Measurements from ENCODE around the gene SYNE3.

The SYNE3 gene

DNA sequence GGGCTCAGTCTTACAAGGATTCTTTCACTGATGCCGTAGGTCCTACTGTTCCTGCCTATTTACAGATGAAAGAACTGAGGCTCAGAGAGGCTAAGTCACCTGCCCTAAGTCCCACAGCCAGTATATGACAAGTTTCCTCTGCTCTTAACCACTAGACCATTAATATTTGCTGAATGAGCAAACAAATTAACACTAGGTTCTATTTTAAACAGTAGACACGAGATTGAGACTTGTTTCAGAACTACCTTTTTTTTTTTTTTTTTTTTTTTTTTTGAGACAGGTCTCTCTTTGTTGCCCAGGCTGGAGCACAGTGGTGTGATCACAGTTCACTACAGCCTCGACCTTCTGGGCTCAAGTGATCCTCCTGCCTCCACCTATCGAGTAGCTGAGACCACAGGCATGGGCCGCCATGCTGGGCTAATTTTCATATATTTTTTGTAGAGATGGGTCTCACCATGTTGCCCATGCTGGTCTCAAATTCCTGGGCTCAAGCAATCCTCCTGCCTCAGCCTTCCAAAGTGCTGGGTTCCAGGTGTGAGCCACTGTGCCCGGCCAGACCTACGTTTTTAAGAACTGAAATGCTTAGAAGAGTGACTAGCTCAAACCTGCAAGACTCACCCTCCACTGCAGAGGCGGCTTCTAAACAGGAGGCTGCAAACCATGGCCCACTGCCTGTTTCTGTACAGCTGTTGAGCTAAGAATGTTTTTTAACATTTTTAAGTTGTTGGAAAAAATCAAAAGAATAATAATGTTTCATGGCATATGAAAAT lies 12.9 kb downstream of the SYNE3 start:
- no peak for DNase-seq

DNA sequence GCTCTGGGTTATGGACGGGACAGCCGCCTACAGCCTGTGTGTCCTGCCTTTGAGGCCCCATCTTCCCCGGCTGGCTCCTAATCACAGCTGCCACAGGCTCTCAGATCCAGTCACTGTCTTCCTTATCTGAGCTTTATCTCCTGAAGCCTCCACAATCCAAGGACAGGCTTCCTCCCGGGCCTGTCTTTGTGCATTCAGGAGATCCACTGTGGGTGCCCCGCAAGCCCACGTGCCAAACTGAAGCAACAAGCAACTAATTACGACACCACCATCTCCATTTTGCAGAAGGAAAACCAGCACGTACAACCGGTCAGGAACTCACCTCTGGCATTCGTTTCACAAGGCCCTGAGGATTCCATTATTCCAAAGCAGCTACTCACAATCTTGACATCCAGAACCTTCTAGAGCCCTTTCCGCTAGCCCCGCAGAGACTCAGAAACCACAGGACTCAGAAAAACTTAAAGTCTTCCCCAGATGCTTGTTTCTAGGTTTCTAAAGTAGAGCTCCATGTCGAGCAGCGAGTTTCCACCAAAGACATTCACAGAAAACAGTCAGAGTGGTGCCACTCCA lies 14.0 kb downstream of the SYNE3 start:
- DNase-seq: no peak

DNA sequence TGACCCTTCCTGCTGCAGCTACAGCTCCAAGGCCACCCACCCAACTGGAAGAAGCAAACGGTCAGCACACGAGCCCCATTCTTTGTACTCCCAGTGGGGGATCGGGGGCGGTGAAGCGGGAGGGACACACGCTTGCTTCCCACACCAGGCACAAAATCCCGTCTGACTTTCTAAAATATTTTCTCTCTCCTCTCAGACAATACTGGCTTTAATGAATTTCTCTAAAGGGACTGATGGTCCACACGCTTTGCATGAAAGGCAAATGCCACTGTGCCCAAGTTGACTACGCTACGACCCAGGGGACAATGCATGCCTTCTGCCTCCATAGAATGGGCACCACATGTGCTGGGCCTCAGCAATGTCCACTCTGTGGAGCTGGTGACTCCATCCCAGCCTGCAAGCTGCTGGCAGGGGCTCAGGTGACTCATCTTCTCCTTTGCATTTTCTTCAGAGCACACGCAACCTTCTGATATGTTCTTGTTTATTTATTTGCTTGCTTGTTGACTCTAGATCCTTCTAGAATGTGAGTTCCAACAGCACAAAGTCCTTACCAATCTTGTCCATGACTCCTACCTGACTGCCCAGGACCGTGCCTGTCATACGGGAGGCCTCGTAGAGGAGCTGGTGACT lies 15.6 kb downstream of the SYNE3 start:
- DNase-seq: no peak

DNA sequence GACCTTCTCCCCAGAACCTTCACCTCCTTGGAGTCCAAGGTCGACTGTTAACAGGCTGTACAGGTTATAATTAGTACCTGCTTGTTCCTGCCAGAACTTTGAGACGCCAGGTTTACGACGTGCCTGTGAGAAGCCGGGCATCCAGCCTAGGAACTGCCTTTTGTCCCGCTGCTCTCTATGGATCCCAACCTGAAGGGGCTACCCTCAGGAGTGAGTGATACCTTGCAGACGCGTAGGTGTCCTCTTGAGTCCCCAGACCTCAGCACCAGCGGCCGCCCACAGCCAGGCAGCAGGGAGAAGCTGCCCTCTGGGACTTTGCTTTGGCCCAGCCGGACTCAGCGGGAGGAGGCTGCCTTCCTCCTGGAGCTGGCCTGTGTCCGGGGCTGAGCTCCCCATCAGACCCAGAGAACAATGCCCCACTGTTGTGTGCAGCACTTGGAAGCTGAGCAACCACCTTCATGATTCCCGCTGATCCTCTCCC lies 16.2 kb downstream of the SYNE3 start:
- no peak for DNase-seq

DNA sequence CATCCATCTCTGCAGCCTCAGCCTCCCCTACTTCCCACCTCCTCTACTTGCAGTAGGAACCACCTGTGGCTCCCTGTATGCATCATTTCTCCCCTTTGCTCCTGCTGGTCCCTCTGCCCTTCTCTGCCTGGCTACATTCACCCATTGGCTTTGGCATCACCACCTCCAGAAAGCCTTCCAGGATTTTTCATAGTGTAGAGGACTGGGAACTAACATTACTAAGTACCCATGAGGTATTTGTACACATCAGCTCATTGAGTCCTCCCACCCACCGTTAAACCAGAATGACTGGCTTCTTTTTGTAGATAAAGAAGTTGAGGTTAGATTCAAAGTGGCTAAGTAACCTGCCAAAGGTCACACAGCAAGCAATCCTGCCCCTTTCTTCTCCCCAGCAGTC lies 17.1 kb downstream of the SYNE3 start:
- no peak for DNase-seq

DNA sequence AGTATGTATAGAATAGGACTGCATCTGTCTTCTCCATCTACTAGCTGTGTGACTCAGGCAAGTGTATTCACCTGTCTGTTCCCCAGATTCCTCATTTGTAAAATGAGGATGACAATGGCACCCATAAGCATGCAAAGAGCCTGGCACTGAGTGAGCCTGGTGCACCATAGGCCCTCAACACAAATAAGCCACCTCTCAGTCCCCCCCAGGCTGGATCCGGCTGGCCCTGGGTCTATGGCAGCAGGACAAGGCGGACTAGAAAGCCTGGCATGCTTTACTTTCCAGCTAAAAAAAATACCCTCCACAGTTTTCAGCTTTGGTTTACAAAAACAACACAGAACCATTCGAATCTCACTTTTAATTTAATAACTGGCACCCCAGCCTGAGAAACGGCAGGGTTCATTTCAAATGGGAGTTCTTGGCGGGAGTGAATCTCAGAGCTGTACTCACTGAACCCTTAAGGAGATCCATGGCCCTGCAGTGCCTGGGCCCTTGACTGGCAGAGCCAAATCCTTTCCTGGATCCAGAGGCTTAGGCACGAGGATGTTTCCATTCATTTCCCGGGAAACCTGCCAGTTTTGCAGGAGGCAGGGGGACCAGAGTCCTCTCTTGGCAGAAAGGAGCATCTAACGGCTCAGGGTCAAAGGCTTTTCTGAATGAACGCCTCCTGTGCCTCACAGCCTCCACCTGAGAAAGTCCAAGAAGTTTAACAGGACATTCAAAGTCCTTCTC lies 17.7 kb downstream of the SYNE3 start:
- no peak for DNase-seq

DNA sequence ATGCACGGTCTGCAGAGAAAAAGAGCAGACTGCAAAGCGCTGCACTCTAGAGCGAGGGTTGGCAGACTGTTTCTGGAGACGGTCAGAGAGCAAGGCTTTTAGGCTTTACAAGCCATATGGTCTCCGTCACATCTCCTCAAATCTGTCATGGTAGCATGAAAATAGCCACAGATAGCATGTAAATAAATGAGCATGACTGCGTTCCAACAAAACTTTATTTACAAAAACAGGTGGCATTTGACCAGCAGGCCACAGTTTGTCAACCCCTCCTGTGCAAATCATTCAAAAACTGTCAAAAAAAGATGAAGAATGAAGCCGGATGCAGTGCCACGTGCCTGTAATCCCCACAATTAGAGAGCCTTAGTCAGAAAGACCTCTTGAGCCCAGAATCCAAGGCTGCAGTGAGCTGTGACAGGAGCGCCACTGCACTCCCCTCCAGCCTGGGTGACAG lies 18.9 kb downstream of the SYNE3 start:
- no peak for DNase-seq

DNA sequence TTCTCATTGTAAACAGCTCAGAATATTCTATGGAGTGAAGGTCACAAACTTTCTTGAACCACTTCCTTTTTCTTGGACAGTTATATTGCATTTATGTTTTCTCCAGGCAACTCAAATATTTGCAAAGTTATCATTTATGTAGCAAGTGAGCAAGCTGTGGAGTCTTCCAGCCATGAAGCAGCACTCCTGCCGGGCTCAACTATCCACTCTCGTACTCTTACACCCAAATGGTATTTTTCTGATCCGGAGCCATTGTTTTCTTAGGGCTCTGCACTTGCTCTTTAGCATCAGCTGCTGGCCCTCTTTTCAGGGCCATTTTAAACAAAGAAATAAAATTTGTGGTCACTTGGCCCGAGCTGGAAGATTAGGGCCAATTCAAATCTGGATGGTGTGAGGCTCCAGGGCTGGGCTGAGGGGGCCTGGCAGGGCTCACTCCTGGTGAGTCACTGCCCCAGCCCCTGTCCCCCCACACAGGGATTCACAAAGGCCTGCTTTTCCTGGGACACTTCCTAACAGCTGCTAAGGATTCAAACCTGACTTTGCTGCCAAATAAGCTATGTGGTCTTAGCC lies 19.7 kb downstream of the SYNE3 start:
- DNase-seq: no peak

DNA sequence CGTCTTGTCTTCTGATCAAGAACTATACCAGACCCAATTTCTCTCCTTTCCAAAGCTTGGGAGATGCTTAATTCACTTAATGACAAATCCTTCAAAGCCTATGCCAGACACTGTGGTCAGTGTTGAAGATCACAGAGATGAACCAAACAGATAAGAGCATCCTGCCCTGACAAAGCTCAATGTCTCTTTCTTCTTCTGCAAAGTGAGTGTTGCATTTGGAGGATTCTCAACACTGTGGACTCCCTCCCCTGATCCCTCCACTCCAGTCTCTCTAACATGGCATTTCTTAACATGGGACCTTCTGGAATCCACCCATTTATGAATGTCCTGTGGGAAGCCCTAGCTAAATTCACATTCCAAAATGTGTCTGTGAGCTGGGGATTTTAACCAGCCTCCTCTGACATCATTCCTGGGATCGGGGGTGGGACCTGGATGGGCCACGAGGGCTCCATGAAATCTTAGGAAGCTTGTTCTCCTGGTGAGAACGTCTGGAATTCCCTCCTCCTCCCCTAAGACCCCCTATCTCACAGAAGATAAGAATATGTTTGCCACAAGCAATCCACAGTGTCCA lies 20.3 kb downstream of the SYNE3 start:
- no peak for DNase-seq

DNA sequence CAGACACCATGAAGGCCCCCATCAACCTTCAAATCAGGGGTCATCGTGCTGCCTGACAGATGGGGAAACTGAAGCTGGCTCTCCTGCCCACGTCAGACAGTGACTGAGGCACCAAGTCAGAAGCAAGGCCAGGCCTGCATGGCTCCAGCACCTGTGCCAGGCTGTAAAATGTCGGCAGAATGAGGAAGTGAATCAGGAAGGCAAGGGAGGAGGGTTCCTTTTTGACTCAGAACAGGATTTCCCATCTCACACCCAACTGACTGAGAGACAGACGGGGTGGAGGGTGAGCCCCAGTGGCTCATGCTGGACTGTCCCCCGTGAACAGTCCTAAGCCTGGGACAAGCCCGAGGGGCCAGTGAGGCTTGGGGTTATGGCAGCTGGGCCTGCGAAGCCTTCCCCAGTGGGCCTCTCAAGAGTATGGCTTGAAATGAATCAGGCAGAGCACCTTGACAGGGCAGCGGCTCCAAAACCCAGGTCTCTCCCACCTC lies 20.9 kb downstream of the SYNE3 start:
- DNase-seq: no peak

DNA sequence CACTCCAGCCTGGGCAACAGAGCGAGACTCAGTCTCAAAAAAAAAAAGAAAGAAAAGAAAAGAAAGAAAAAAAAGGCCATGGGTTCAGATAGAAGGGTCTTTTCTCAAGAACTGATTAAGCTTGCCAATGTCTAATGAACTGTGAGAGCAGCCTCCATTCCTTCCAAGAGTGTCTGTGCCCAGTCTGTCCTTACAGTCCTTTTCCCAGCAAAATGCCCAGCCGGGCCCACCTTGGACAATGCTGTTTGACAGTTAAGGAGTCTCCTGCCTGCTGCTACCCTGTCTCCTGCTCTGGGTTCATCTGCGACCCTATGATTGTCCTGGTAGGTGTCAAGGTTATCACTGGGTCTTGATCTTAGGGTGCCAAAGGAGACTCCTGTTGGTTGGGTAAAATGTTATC lies 21.4 kb downstream of the SYNE3 start:
- no peak for DNase-seq

DNA sequence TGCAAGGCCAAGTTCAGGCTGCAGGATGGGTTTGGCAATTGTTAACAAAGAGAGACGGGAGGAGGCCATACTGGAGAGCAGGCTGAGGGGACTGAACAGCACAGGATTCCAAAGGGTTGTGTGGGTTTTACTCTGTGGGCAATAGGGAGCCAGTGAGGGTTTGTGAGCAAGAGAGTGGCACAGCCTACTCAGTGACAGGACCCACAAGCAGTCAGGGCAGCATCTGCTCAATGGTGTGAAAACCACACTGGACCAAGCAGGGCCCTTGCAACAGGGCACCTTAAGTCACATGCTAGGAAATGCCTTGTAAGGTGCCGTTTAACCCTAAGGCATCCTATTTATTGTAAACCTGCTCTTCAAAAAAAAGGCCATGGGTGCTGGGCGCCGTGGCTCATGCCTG lies 22.0 kb downstream of the SYNE3 start:
- no peak for DNase-seq

DNA sequence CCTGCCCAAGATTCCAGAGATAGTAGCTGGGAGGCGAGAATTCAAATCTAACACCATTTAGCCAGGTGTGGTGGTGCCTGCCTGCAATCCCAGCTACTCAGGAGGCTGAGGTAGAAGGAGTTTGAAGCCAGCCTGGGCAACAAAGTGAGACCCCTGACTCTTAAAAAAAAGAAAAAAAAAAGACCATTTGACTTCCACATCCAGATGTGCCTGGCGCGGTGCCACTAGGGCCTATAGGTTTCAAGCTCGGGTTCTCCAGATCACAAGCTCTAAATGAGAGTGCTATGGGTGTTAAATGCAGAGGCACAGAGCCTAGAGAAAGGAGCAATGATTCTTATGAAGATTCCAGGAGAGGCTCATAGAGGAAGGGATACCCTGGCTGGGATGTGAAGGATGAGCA lies 22.5 kb downstream of the SYNE3 start:
- DNase-seq: no peak

DNA sequence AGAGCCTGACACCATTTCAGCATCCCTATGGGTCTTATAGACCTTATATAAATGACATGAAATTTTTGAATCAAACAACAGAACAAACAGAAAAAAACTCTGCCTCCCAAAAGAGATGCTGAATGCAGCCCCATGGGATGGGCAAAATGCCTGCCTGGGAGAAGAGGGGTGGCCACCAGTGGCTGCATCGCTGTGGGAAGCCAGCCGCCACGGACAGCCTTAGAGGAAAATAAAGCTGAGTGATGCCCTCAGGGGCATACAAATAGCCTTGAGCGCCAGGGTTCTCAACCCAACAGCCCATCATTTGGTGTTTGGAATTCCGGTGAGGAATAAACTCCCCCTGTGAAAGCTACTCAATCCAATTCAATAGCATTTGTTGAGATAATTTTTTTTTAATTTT lies 22.9 kb downstream of the SYNE3 start:
- DNase-seq: no peak

DNA sequence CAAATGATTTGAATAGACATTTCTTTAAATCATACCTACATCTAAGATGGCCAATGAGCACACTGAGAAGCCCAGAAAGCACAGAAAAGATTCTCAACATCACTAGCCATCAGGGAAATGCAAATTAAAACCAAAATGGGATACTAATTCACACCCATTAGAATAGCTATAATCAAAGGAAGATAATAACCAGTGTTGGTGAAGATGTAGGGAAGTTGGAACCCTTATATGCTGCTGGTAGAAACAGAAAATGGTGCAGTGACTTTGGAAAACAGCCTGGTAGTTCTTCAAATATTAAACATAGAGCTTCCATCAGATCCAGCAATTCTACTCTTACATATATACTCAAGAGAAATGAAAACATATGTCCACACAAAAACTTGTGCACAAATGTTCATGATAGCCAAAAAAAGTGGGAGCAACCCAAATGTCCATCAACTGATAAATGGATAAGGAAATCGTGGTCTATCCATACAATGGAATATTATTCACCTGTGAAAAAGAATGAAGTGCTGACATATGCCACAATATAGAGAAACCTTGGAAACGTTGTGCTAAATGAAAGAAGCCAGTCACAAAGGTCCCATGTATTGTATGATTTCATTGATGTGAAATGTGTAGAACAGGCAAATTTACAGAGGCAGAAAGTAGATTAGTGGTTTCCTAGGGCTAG lies 24.4 kb downstream of the SYNE3 start:
- DNase-seq: no peak

DNA sequence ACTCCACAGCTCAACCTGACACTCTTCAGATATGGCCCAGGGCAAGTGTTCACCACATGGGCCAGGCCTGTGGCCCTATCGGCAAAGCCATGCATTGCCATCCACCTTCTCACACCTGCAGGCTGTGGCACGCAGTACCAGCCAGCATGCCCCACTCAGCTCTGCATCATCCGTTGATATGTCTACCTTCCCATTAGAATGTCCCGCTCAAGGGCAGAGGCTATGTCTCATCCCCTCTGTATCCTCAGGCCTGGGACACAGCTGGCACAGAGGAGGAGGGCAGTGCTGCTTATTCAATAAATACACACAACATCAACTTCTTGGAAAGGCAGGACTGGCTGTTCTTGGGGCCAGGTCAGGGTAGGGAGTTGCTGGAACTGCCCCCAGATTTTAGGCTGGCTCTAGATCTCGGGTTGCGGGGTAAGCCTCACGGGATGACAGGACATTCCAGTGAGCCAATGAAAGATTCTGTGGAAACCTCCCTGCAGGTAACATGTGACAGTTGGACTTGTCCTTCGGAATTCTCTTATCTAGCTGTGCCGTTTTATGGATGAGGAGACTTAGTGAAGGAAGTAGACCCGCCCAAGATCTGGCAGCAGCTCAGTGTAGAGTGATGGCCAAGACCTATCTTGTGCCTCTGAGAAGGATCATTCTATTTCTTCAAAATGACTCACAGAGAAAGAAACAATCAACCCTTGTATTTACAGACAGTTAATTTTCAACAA lies 25.6 kb downstream of the SYNE3 start:
- no peak for DNase-seq

DNA sequence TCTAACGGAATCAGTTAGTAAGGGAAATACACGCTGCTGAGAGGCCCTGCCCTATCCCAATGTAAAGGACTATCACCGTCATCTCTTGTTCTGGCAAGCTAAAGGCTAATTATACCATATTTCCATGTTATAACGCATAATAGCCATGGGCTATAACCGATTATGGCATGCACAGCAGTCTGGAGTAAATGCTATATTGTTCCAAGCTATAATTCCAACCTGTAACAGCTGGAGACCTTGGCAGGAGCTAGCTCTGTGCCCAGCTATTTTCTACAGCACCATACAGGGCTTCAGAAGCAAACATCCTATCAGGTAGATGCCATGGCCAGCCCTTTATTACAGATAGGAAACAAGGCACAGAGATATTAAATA lies 26.3 kb downstream of the SYNE3 start:
- DNase-seq: no peak

DNA sequence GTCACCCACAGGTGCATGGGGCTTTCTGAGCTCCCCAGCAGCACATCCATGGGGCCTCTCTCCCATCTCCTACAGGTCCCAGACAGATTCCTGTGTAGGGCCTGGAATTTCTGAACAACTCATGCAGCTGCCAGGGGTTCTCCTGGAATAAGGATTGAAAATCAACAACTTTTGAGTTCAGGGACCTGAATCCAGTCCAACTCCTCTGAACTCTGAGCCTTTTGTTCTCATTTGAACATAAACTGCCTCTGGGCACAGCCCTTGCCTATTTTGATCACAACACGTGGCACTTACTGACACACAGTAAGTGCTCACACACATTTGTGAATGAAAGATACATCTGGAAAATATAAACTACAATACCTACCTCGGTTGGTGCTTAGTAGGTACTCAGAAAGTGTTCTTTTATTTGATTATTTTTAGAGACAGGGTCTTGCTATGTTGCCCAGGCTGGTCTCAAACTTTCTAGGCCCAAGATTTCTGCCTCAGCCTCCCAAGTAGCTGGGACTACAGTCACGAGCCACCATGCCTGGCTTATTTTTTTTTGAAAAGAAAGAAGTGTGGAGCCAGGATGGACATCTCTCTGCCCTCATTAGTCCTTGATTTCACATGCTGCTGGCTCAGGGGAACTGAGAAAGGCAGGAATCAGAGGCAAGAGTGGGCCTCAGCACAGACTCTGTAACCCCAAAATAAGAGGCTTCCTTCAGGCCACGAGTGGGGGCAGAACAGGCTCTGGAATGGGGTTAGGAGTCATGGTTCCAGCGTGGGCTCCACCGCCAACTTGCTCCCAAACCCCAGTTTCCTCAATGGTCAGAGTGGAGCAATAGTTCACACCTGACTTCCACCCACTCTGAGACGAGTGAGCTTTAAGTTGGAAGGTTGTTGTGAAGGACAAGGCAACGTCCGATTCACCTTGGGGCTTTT lies 27.0 kb downstream of the SYNE3 start:
- DNase-seq: no peak

DNA sequence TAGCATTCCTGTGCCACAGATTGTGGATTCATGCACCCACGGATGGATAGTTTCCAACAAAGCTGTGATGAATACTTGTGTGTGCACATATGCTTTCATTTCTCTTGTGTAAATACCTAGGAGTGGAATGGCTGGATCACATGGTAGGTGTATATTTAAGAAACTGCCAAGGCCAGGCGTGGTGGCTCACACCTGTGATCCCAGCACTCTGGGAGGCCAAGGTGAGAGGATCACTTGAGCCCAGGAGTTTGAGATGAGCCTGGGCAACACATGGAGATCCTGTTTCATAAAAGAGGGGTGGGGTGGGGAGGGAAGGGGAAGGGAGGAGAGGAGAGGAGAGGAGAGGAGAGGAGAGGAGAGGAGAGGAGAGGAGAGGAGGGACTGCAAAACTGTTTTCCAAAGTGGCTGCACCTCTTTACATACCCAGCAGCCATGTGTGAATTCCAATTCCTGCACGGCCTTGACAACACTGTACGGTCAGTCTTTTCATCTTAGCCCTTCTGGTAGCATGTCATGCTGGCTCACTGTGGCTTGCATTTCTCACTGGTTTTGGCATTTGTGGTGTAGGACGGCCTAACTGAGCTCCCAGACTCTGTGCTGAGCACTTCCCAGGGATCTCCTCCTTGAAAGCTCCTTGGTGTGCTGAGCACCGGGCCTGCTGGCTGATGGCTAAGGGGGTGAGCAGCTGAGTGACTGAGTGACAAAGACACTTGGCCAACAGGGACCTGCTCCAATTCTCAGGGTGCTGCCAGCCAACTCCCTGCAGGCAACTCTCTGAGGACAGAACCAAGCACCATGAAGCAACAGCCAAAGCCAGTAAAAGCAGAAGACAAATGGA lies 27.9 kb downstream of the SYNE3 start:
- no peak for DNase-seq
